Thyroid gland (tissue), 4 donors: ENCODE data around the gene MTHFD1. TPM values are rescaled to one million over a fixed set of nuclear protein-coding genes. Genes with fewer than 3 reads are reported as not detected.

Experiments
- DNase-seq, 2 donors: peaks; one replicate each; pipeline ENCODE4 v3.0.0-alpha.2; 2019
- H3K27ac ChIP-seq, 3 donors: fragments of 200-600 bp; sonication (generic); 1 replicate in 2 of 3; 2 replicates in 1 of 3; pipeline ENCODE4 v1.5.1; 2016 to 2019; ENCODE audit warnings: mild to moderate bottlenecking in 1 of 3, moderate library complexity in 1 of 3
- H3K27me3 ChIP-seq: fragments of 200-600 bp; sonication (generic); one replicate; pipeline ENCODE4 v1.5.1; 2019
- H3K36me3 ChIP-seq, 2 donors: fragments of 200-600 bp; sonication (generic); one replicate each; pipeline ENCODE4 v1.5.1; 2016 to 2019
- H3K4me1 ChIP-seq, 2 donors: fragments of 200-600 bp; sonication (generic); one replicate each; pipeline ENCODE4 v1.5.1; 2017 to 2019
- H3K4me3 ChIP-seq, 3 donors: fragments of 200-600 bp; sonication (generic); replicated peaks in 1 of 3; 1 replicate in 2 of 3; 2 replicates in 1 of 3; pipeline ENCODE4 v1.5.1; 2016; ENCODE audit warnings: mild to moderate bottlenecking in 1 of 3
- H3K9me3 ChIP-seq: fragments of 200-600 bp; sonication (generic); one replicate; pipeline ENCODE4 v1.5.1; 2017
- CTCF ChIP-seq, 6 experiments: fragments of 200-600 bp in 3 of 6; fragments of 450-650 bp in 3 of 6; sonication (generic) in 3 of 6; IDR thresholded peaks; one replicate each; pipeline ENCODE4 v1.5.1; 2016 to 2019; ENCODE audit warnings: antibody characterized with exemption in 6 of 6, mild to moderate bottlenecking in 2 of 6, inconsistent platforms in 1 of 6, moderate library complexity in 1 of 6
- POLR2A ChIP-seq, 2 donors: fragments of 450-650 bp; IDR thresholded peaks; one replicate each; pipeline ENCODE4 v1.6.1; 2017; ENCODE audit warnings: antibody characterized with exemption in 2 of 2, mild to moderate bottlenecking in 2 of 2, moderate library complexity in 1 of 2
- WGBS, 2 donors: methylation state at CpG; one replicate each; pipeline ENCODE4 v1.1.5; 2017; 5-methylcytosine and 5-hydroxymethylcytosine counted together
- intact Hi-C: fragments of 100-400 bp; cut with DNase I; formaldehyde crosslinking; loops from one replicate; pipeline ENCODE4 v1.15.1; 2023
- total RNA-seq, 4 donors: library from RNA; depleted of rRNA; stranded (reverse); fragments of >200 nt; gene quantifications; one replicate each; pipeline ENCODE4 v1.2.3, GENCODE V29; 2016

MTHFD1 gene
- total RNA-seq, 4 donors from 2014 or later: 26.9 to 48.0 (median 33.2) TPM

DNA sequence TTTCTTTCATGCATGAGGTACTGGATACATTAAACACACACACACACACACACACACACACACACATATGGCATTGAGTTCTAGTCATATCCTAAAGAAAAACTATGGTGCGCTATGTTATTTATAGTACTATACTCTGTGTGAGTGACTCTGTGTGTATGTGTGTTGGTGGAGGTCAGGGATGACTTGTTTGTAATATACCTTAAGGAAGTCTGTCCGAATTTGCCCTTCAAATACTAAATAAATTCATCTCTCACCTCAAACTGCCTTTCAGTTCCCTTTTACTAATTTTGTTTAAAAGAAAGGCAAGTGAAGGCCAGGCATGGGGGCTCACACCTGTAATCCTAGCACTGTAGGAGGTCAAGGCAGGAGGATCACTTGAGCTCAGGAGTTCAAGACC, 75.0 kb downstream of the MTHFD1 start:
- Histone ChIP-seq H3K4me1 (peaks cover 0 to 5% of the 10 kb centered on the region in 2 donors), H3K27me3 (no peaks in the 10 kb centered on the region), H3K36me3 (no peaks in the 10 kb centered on the region), H3K4me3 (no peak overlapping the region), H3K27ac (no peak overlapping the region), H3K9me3 (no peaks in the 10 kb centered on the region)
- TF ChIP-seq POLR2A (IDR thresholded peaks at IDR 0.05): no peak
- no peak for TF ChIP-seq CTCF (IDR thresholded peaks at IDR 0.05)
- intact Hi-C loops: no loop called here
- 100% methylated on average over 2 of the region's 2 CpGs for WGBS, 2 donors
- DNase-seq: no peak

DNA sequence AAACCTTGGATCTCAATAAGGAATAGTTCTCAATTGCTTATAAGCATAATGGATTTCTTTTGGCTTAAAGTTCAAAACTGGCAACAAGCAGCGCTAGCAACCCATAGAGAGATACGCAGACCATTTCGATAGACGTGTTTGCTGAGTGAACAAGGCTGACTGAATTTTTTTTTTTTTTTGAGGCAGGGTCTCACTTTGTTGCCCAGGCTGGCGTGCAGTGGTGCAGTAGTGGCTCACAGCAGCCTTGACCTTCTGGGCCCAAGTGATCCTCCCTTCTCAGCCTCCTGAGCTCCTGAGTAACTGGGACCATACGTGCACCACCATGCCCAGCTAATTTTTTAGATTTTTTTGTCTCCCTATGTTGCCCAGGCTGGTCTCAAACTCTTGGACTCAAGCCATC, 75.7 kb downstream of the MTHFD1 start:
- Histone ChIP-seq H3K27ac (no peak overlapping the region), H3K36me3 (no peaks in the 10 kb centered on the region), H3K9me3 (no peaks in the 10 kb centered on the region), H3K4me3 (no peak overlapping the region), H3K27me3 (no peaks in the 10 kb centered on the region), H3K4me1 (peaks cover 0 to 5% of the 10 kb centered on the region in 2 donors)
- intact Hi-C loops: no loop called here
- no peak for DNase-seq
- 93 to 97% methylated on average over 6 of the region's 6 CpGs for WGBS, 2 donors
- TF ChIP-seq CTCF (IDR thresholded peaks at IDR 0.05) (no peak), POLR2A (IDR thresholded peaks at IDR 0.05) (no peak)

DNA sequence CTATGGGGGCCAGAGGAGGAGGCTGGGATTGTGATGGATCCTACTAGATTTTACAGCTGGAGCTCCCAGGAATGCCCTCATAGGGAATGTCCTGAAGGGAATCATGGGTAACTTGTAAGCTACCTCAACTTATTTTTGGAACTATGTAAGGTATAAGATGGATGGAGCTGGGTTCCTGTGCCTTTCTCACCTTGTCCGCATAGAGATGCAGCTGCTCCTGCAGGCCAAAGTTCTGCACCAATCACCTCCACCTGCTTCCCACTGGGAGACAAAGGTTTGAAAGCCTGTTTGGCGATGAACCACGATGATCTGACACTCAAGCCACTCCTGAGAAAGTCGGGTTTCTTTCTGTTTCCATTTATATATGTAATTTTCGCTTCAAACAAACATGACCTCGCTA, 76.5 kb downstream of the MTHFD1 start:
- peaks cover 0 to 12% of the 10 kb centered on the region in 2 donors for H3K4me1 ChIP-seq

GRCh38 chr14:64465191-64465822, 77.2 kb downstream of the MTHFD1 start, which contains the start of gene AKAP5:
AKAP5 (plus strand) TSS chr14:64465499; CDS start chr14:64468395, 2,896 bp downstream.
- peak; percentile 70 to 78 for DNase-seq
- peak in 1 of 2 donors; percentile 62 for TF ChIP-seq POLR2A (IDR thresholded peaks at IDR 0.05)
- peak in 1 of 6 experiments; percentile 15 for TF ChIP-seq CTCF (IDR thresholded peaks at IDR 0.05)
- Histone ChIP-seq H3K27ac (peak within 1 kb of the TSS in 2 of 3 donors; percentile 57 to 68), H3K4me3 (peak within 1 kb of the TSS; percentile 66 to 76 (median 69)), H3K4me1 (peaks cover 0 to 12% of the 10 kb centered on the region in 2 donors), H3K27me3 (no peaks in the 10 kb centered on the region), H3K9me3 (no peaks in the 10 kb centered on the region), H3K36me3 (no peaks in the 10 kb centered on the region)
- intact Hi-C loops: no loop called here
- 1% methylated on average over 21 of the region's 74 CpGs for WGBS, 2 donors

More for the DNA sequence above, 76.5 kb downstream of the MTHFD1 start:
- H3K36me3 ChIP-seq: no peaks in the 10 kb centered on the region
- whole genome bisulfite sequencing, 2 donors: 16 to 19% methylated on average over 6 of the region's 6 CpGs
- H3K27me3 ChIP-seq: no peaks in the 10 kb centered on the region
- H3K4me3 ChIP-seq: peak overlapping the region; percentile 66 to 76 (median 69)
- no peak for TF ChIP-seq POLR2A (IDR thresholded peaks at IDR 0.05)
- intact Hi-C loops: no loop called here
- H3K27ac ChIP-seq: no peak overlapping the region
- DNase-seq: no peak
- no peaks in the 10 kb centered on the region for H3K9me3 ChIP-seq

DNA sequence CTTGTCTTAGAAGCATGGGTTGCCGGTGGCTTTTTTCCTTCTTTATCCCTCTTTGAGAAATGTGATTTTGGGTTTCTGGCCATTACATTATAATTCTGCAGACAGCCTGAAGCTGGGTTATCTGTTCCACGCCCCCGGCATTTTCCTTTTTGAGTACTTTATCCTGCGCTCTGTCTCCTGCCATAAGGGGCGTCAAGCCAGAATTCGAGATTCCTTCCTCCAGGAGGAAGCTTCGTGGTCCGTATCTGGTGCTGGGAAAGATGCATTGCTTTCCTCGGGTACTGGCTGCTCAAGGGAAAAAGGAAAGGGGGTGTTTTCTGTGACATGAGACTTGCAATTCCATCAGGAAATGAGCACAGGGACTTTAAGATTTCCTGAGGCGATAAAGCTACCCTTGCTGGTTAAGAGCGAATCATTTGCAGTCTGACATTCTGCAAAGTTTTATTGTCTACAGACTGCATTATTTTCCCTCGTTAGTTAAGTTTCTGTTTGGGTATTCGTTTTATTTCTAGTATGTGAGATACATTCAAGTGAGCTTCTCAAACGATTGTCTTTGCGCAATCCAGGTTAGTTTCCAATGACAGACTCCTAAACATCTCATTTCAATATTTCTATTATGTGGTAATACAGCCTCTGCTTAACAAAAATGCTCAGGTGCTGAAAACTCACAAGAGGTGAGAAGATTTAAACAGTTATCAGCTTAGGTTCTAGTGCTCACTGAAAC, 77.8 kb downstream of the MTHFD1 start:
- no peaks in the 10 kb centered on the region for H3K36me3 ChIP-seq
- TF ChIP-seq CTCF (IDR thresholded peaks at IDR 0.05) (no peak), POLR2A (IDR thresholded peaks at IDR 0.05) (no peak)
- intact Hi-C loops: no loop called here
- H3K27ac ChIP-seq: peak overlapping the region in 2 of 3 donors; percentile 57 to 68
- 15 to 17% methylated on average over 15 of the region's 15 CpGs for WGBS, 2 donors
- H3K4me1 ChIP-seq: peaks cover 0 to 12% of the 10 kb centered on the region in 2 donors
- H3K4me3 ChIP-seq: peak overlapping the region; percentile 66 to 76 (median 69)
- DNase-seq: peak; percentile 15 to 25
- no peaks in the 10 kb centered on the region for H3K27me3 ChIP-seq
- H3K9me3 ChIP-seq: no peaks in the 10 kb centered on the region
